ENCODE measurements around the gene TIMM13. TPM values are rescaled to one million over a fixed set of nuclear protein-coding genes. Genes with fewer than 3 reads are reported as not detected.

Gene TIMM13
- total and polyA plus RNA-seq, 2 of the 8 experiments (the other 6 are each of a cell fraction or from before 2014, with no cell fraction given), result 270 to 275 TPM

DNA sequence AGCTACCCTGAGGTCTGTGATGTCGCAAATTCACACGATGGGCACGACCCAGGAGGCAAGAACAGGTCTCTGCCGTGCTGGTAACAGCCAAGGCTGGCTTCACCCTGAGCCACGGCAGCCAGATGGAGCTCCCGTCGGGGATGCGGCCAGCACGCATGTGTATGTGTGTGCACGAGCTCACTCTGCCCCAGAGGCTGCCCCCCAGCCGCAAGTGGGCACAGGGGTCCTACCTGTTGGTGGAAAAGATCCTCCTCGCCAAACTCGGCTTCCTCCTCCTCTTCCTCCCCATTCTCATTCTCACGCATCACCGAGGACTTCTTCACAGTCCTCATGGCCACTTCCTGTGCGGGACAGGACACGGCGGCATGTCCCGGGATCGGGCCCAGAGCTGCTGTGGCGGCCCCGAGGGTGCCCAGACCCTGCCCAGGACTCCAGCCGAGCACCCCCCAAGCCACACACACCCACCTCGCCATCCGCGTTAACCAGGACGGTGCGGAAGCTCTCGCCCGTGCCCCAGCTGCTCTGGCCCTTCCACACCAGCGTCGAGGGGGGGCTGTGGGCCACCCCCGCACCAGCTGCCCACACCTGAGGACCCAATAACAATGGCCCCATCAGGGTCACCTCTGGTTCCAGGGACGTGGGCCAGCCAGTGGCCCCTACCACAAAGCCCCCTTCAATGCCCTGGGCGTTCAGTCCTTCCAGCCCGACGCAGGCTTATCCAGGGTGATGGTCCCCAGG, 4.1 kb upstream of the TIMM13 start (continued):
- TF ChIP-seq POU5F1 (IDR thresholded peaks at IDR 0.05; ENCODE audit: low read depth, low read length) (no peak), RAD21 (IDR thresholded peaks at IDR 0.05 in 1 of 2, conservative IDR thresholded peaks at IDR 0.05 in 1 of 2; ENCODE audit: low read depth in 2 of 2, low read length in 2 of 2) (no peak), MAFK (IDR thresholded peaks at IDR 0.05; ENCODE audit: low read depth, low read length) (no peak)

Measured in H1 (cell line).